Stimulated activated CD8-positive, alpha-beta memory T cell treated with anti-CD3 and anti-CD28 coated beads, Interleukin-15, amount 100 ng/mL, for 48 hours (primary cell): ENCODE data around the gene ARID5B.

ENCODE experiments used
- DNase-seq, 2 donors: peaks; one replicate each; pipeline ENCODE4 v3.0.0-alpha.2; 2020; ENCODE audit warnings: low read depth in 2 of 2

ARID5B gene

GRCh38 chr10:61883371-61884025, 18.0 kb upstream of the ARID5B start:
- no peak for DNase-seq

GRCh38 chr10:61887772-61888171, 13.7 kb upstream of the ARID5B start:
- no peak for DNase-seq

- DNase-seq: no peak
Measured at GRCh38 chr10:61888744-61889143, 12.8 kb upstream of the ARID5B start.

GRCh38 chr10:61890430-61890829, 11.1 kb upstream of the ARID5B start:
- no peak for DNase-seq

GRCh38 chr10:61890881-61891409, 10.6 kb upstream of the ARID5B start:
- no peak for DNase-seq

- DNase-seq: no peak
Measured at GRCh38 chr10:61891906-61892585, 9.5 kb upstream of the ARID5B start.

- no peak for DNase-seq
Measured at GRCh38 chr10:61892961-61893360, 8.5 kb upstream of the ARID5B start.

- DNase-seq: no peak
Measured at GRCh38 chr10:61894133-61894532, 7.4 kb upstream of the ARID5B start.

- DNase-seq: no peak
Measured at GRCh38 chr10:61895898-61896600, 5.5 kb upstream of the ARID5B start.

GRCh38 chr10:61896854-61897661, 4.4 kb upstream of the ARID5B start:
- DNase-seq: no peak

- DNase-seq: no peak
Measured at GRCh38 chr10:61897671-61898434, 3.6 kb upstream of the ARID5B start.

- DNase-seq: no peak
Measured at GRCh38 chr10:61898435-61898778, 3.1 kb upstream of the ARID5B start.

GRCh38 chr10:61899069-61899531, 2.4 kb upstream of the ARID5B start:
- DNase-seq: no peak

- no peak for DNase-seq
Measured at GRCh38 chr10:61899663-61899996, 1.9 kb upstream of the ARID5B start.

GRCh38 chr10:61899997-61900828, 1.3 kb upstream of the ARID5B start:
- no peak for DNase-seq

- DNase-seq: no peak
Measured at GRCh38 chr10:61901829-61902444, 438 bp downstream of the ARID5B start.

- DNase-seq: no peak
Measured at GRCh38 chr10:61902445-61903220, 1.1 kb downstream of the ARID5B start.

- peak; percentile 67 to 69 for DNase-seq
Measured at GRCh38 chr10:61903221-61903927, 1.9 kb downstream of the ARID5B start.
